Hepatocyte (in vitro differentiated cells): ENCODE results near the gene ZNF142. TPM values are rescaled to one million over a fixed set of nuclear protein-coding genes. Genes with fewer than 3 reads are reported as not detected.
A peak's percentile ranks its signal among the peaks of the same experiment; 100 is the strongest.

Experiments used
- DNase-seq: peaks from one replicate; pipeline ENCODE4 v3.0.0-alpha.2; 2016; ENCODE audit warnings: low spot score
- H2AFZ ChIP-seq: fragments of 200-600 bp; sonication (generic); 2 replicates; pipeline ENCODE4 v1.6.0; 2016; ENCODE audit warnings: antibody characterized with exemption, mild to moderate bottlenecking
- H3K27ac ChIP-seq: fragments of 200-600 bp; sonication (generic); 2 replicates; pipeline ENCODE4 v1.5.1; 2016; ENCODE audit warnings: mild to moderate bottlenecking
- H3K27me3 ChIP-seq: fragments of 200-600 bp; sonication (generic); 2 replicates; pipeline ENCODE4 v1.6.1; 2016
- H3K36me3 ChIP-seq: fragments of 200-600 bp; sonication (generic); replicated peaks from 2 replicates; pipeline ENCODE4 v1.5.1; 2016; ENCODE audit warnings: low read depth; ENCODE audit not compliant: insufficient read depth
- H3K4me1 ChIP-seq: fragments of 200-600 bp; sonication (generic); 2 replicates; pipeline ENCODE4 v1.5.1; 2016; ENCODE audit warnings: mild to moderate bottlenecking, moderate library complexity; ENCODE audit not compliant: insufficient read depth
- H3K4me2 ChIP-seq: fragments of 200-600 bp; sonication (generic); 2 replicates; pipeline ENCODE4 v1.6.0; 2016
- H3K4me3 ChIP-seq: fragments of 200-600 bp; sonication (generic); 2 replicates; pipeline ENCODE4 v1.5.1; 2016; ENCODE audit warnings: mild to moderate bottlenecking
- H3K79me2 ChIP-seq: fragments of 200-600 bp; sonication (generic); 2 replicates; pipeline ENCODE4 v1.6.0; 2017; ENCODE audit warnings: mild to moderate bottlenecking
- H3K9me2 ChIP-seq: fragments of 200-600 bp; sonication (generic); replicated peaks from 2 replicates; pipeline ENCODE4 v1.6.0; 2017; ENCODE audit warnings: mild to moderate bottlenecking; ENCODE audit not compliant: insufficient read depth
- H3K9me3 ChIP-seq: fragments of 200-600 bp; sonication (generic); 2 replicates; pipeline ENCODE4 v1.5.1; 2016; ENCODE audit warnings: low read depth, mild to moderate bottlenecking
- H4K20me1 ChIP-seq: fragments of 200-600 bp; sonication (generic); 2 replicates; pipeline ENCODE4 v1.6.0; 2016; ENCODE audit warnings: mild to moderate bottlenecking; ENCODE audit not compliant: insufficient read depth, poor library complexity, severe bottlenecking
- CTCF ChIP-seq: fragments of 200-600 bp; sonication (generic); IDR thresholded peaks from 2 replicates; pipeline ENCODE4 v1.5.1; 2016; ENCODE audit warnings: antibody characterized with exemption, mild to moderate bottlenecking; ENCODE audit not compliant: poor library complexity
- EZH2 ChIP-seq: fragments of 200-600 bp; sonication (generic); IDR thresholded peaks from 2 replicates; pipeline ENCODE4 v1.6.1; 2016; ENCODE audit warnings: antibody characterized with exemption, mild to moderate bottlenecking, borderline replicate concordance
- EZH2phosphoT487 ChIP-seq: fragments of 200-600 bp; sonication (generic); IDR thresholded peaks from one replicate; pipeline ENCODE4 v1.6.1; 2018; ENCODE audit warnings: antibody characterized with exemption, mild to moderate bottlenecking, low read depth, moderate library complexity; ENCODE audit not compliant: unreplicated experiment, severe bottlenecking
- WGBS: methylation state at CpG from one replicate; pipeline ENCODE4 v1.1.6; 2016; ENCODE audit warnings: low lambda C conversion rate; ENCODE audit errors: missing lambda C conversion rate; 5-methylcytosine and 5-hydroxymethylcytosine counted together
- polyA plus RNA-seq: library from polyadenylated mRNA; unstranded; fragments of >200 nt; fragmentation: Nextera tagmentation; extraction: Ambion mirVana; gene quantifications from 2 replicates; pipeline ENCODE4 v1.2.1, GENCODE V29; 2016
- total RNA-seq: library from RNA; depleted of rRNA; stranded (reverse); fragments of >200 nt; gene quantifications from 2 replicates; pipeline ENCODE4 v1.2.3, GENCODE V29; 2014

ZNF142 gene
- total and polyA plus RNA-seq, 2 experiments from 2014 or later = 6.0 to 8.9 TPM

GRCh38 chr2:218648088-218648786 is 11.2 kb downstream of the ZNF142 start:
- no peak overlapping the region for H3K4me3 ChIP-seq
- peaks cover 5% of the 10 kb centered on the region for H3K79me2 ChIP-seq
- TF ChIP-seq EZH2 (no peak), EZH2phosphoT487 (no peak), CTCF (peak; percentile 83)
- H3K4me1 ChIP-seq = no peaks in the 10 kb centered on the region
- H2AFZ ChIP-seq = no peak overlapping the region
- H3K27ac ChIP-seq = no peak overlapping the region
- 79% methylated on average over 9 of the region's 9 CpGs for WGBS
- no peaks in the 10 kb centered on the region for H3K9me3 ChIP-seq
- H4K20me1 ChIP-seq = no peaks in the 10 kb centered on the region
- no peaks in the 10 kb centered on the region for H3K36me3 ChIP-seq
- H3K4me2 ChIP-seq = no peak overlapping the region
- H3K9me2 ChIP-seq = no peaks in the 10 kb centered on the region
- H3K27me3 ChIP-seq = no peaks in the 10 kb centered on the region
- DNase-seq = peak; percentile 74

DNA sequence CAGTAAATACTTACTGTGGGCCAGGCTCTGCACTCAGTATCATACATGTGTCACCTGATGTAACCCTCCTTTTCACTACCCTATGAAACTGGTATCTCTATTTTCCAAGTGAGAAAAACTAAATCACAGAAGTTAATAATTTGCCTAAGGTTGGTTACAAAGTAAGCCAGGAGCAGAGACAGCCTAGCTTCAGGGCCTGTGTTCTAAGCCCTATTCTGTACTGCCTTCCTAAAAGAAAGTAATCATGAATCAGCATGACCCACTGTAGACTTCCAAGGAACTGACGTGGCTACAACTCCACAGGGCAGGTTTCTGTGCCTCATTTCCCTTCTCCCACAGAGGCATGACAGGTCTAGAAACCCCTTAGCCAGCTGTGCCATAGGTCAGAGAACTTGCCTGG is 14.3 kb downstream of the ZNF142 start:
- Histone ChIP-seq H3K4me3 (no peak overlapping the region), H3K36me3 (no peaks in the 10 kb centered on the region), H2AFZ (no peak overlapping the region), H3K4me2 (no peak overlapping the region), H3K79me2 (peaks cover 5% of the 10 kb centered on the region), H3K27me3 (no peaks in the 10 kb centered on the region), H4K20me1 (no peaks in the 10 kb centered on the region), H3K27ac (peak overlapping the region; percentile 79), H3K4me1 (no peaks in the 10 kb centered on the region), H3K9me3 (no peaks in the 10 kb centered on the region), H3K9me2 (no peaks in the 10 kb centered on the region)
- TF ChIP-seq EZH2 (no peak), CTCF (no peak), EZH2phosphoT487 (no peak)
- peak; percentile 42 for DNase-seq
- WGBS = 86% methylated on average over 1 of the region's 1 CpG

GRCh38 chr2:218644721-218645120 is 14.7 kb downstream of the ZNF142 start:
- Histone ChIP-seq H3K79me2 (peaks cover 5% of the 10 kb centered on the region), H3K4me2 (no peak overlapping the region), H4K20me1 (no peaks in the 10 kb centered on the region), H3K9me3 (no peaks in the 10 kb centered on the region), H3K27ac (peak overlapping the region; percentile 33), H3K9me2 (no peaks in the 10 kb centered on the region), H3K36me3 (no peaks in the 10 kb centered on the region), H2AFZ (no peak overlapping the region), H3K4me1 (no peaks in the 10 kb centered on the region), H3K27me3 (no peaks in the 10 kb centered on the region), H3K4me3 (no peak overlapping the region)
- TF ChIP-seq EZH2phosphoT487 (no peak), CTCF (no peak), EZH2 (no peak)
- 87% methylated on average over 11 of the region's 11 CpGs for WGBS
- DNase-seq = no peak
